GM21576 (cell line): Measurements from ENCODE around the gene DENND1B.
"Not testable (repeated sequence)": the region's sequence is repeated elsewhere in the genome, so short reads cannot be mapped to it uniquely, and the experiment has no call there.

ENCODE experiments used
- ATAC-seq: cut with Tn5 transposase; IDR thresholded peaks from one replicate; pipeline ENCODE4 v1.9.1; 2021; ENCODE audit warnings: mild to moderate bottlenecking, moderate library complexity; ENCODE audit not compliant: unreplicated experiment

The DENND1B gene

GRCh38 chr1:197787056-197787455 is 11.8 kb upstream of the DENND1B start:
- no peak for ATAC-seq

GRCh38 chr1:197786280-197786679 is 11.0 kb upstream of the DENND1B start:
- no peak for ATAC-seq

- ATAC-seq = no peak
These were observed 8.2 kb upstream of the DENND1B start for GRCh38 chr1:197783510-197783948.

- no peak for ATAC-seq
These were observed 7.6 kb upstream of the DENND1B start for GRCh38 chr1:197782722-197783360.

DNA sequence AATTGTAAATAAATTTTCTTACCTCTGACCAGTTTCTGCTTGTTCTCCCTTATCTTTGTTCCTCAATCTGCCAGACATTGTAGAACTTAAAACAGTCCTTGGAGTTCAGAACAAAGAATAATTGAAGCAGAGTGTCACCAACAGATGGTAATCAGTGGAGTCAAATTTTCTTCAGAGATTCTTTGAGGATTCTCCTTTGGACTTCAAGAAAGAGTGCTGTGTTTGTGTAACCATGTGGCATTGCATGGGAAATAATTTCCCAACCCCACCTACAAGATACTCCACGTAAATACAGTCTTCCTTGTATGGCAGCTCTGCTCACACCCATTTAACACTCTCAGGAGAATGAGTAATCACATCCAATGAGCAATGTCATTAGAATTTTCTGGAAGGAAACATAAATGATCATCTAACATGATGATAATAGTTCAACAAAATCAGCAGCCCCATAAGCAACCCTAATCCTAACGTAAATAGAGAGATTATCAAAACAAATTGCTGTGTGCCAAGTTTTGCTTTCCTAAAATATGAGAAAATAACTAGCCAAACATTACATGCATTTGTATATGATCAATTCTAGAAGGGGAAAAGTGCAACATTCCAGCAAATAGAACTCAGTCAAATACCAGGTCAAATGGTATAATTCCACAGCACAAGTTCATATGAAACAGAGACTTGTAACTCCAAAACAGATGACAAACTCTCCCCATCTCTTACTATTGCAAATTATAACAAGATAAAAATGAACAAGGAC is 6.9 kb upstream of the DENND1B start:
- no peak for ATAC-seq

- ATAC-seq = no peak
These were observed 4.6 kb upstream of the DENND1B start for GRCh38 chr1:197779921-197780320.

GRCh38 chr1:197778366-197778945 is 3.2 kb upstream of the DENND1B start:
- no peak for ATAC-seq

- ATAC-seq = peak; percentile 42
These were observed 1.2 kb upstream of the DENND1B start for GRCh38 chr1:197776351-197777105.

DNA sequence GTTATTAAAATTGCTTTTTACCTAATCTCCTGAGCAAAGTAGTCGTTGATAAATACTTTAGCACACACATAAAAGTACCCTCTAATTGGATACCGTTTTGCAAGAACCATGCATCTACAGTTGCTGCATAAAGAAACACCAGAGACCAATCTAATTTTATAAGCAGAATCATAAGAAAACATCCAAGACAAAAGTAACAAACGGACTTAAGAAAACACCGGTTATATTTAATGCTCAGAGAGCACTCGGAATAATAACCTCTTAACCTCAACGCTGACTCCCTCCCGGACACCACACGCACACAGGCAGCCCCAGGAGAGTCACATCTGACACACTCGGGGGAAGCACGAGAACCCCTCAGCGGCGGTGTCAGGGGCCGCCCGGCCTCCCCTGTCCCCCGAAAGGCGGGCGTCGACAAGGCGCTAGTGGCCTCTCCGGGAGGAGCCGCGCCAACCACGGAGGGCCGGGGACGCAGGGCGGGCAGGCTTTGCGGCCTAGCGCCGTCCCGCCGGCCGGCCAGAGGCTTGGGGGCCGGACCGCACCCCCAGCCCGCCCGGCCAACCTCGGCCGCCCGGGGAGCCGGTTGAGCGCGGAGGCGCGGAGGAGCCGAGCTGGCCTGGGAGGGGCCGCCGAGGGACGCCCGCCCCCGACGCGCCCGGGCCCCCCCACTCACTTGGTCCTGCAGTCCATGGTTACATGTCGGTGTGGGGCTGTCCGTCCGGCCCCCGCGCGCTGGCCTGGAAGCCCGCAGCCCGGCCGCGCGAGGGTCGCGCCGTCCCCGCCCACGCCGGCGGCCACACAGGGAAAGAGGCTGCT is 606 bp downstream of the DENND1B start:
- peak; percentile 24 for ATAC-seq

GRCh38 chr1:197773856-197774255 is 1.4 kb downstream of the DENND1B start:
- ATAC-seq = no peak

- ATAC-seq = no peak
These were observed 3.2 kb downstream of the DENND1B start for GRCh38 chr1:197771904-197772556.

DNA sequence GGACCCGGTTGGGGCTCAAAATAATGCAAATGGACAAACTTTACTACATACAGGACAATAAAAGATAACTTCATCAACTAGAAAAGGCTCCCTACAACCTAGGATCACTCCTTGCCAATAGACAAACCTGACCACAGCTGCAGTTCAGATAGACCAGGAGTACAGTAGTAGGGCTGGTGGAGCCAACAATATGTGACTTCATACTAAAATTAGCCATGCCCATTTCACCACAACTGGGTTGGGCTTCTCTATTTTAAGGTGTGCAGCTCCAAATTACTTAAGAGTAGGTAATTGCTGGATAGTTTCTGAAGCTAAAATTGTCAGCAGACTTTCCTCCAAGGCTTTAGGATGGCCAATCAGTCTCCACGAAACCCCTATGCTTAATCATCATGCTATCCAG is 3.9 kb downstream of the DENND1B start:
- ATAC-seq = no peak

DNA sequence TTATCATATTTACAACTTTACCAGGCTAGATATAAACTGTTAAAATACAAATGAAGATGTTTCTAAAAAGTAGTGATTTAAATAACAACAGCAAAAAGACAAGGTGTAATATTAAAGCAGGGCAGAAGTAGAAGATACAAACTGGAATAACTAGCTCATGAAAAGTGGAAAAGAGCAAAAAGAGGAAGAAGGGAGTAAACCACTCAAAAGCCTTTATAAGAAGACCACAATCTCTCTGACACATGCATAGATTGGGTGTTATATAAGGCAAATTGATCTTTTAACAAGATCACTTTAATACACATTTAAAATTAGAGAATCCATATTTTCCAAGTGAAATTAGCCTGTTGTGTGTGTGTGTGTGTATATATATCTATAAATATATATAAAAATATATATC is 5.0 kb downstream of the DENND1B start:
- ATAC-seq = no peak

GRCh38 chr1:197769287-197769686 is 6.0 kb downstream of the DENND1B start:
- no peak for ATAC-seq

DNA sequence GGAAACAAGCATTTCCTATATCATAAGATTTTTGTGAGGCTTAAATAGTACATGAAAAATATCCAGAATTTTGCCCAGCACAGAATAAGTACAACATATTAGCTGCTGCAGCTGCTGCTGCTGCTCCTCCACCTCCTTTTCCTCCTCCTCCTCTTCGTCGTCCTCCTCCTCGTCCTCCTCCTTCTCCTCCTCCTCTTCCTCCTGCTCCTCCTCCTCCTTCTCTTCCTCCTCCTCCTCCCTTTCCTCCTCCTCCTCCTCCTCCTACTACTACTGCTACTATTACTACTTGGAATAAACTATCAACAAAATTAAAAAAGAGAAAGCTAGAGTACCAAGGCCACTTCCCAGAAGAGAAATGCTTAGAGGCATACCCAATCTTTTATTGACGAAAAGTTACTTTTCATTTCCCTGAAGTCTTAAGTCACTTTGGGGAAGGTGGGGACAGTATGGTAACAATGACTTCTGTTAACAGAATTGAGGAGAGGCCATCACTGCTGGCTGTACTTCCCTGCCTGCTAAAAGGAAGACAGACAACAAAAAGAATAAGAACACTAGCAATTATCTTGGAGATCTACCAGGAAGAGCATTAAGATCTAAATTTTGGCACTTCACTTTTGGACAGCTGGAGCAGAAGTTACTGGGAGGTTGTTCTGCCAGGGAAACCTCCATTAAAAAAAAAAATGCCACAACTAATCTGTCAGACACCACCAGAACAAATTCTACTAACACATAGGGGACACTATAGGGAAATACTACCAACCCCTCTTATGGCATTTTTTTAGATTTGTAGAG is 7.1 kb downstream of the DENND1B start:
- no peak for ATAC-seq

DNA sequence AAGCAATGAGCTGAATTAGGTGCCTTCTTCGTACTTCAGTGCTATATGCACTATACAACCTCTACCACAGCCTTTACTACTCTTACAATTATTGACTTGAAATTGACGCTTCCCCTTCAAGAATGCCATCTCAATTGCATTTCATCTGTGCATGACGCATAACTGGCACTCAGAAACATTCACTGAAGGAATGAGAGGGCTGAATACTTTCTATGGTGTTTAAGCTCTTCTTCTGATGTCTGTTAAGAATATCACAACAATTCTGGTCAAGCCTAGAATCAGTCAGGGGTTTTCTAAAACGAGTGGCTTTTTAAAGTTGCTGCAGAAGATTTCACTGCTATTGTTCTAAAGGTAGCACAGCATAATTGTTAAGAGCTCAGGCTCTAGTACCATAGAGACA is 11.5 kb downstream of the DENND1B start:
- no peak for ATAC-seq

GRCh38 chr1:197763307-197763706 is 12.0 kb downstream of the DENND1B start:
- ATAC-seq = no peak

GRCh38 chr1:197761654-197762053 is 13.6 kb downstream of the DENND1B start:
- peak; percentile 85 for ATAC-seq

GRCh38 chr1:197755553-197755952 is 19.7 kb downstream of the DENND1B start:
- ATAC-seq = not testable (repeated sequence)
